DND-41 (cell line): ENCODE results near the gene CS.

Experiments
- ATAC-seq: fragments of 200-7000 bp; cut with Tn5 transposase; 3 replicates; pipeline ENCODE4 v1.9.1; 2021; ENCODE audit warnings: low read depth; ENCODE audit not compliant: insufficient read depth
- DNase-seq: peaks from one replicate; pipeline ENCODE4 v3.0.0-alpha.2; 2020
- H2AFZ ChIP-seq: 2 replicates; pipeline ENCODE4 v1.6.0; 2012; ENCODE audit warnings: low read depth, low read length
- H3K27ac ChIP-seq: 2 replicates; pipeline ENCODE4 v1.5.1; 2012; ENCODE audit warnings: low read length, inconsistent platforms
- H3K27me3 ChIP-seq: fragments of 200-600 bp; sonication (generic); 2 replicates; pipeline ENCODE4 v1.6.0; 2012; ENCODE audit warnings: low read length, mild to moderate bottlenecking, inconsistent platforms; ENCODE audit not compliant: insufficient read depth, poor library complexity
- H3K36me3 ChIP-seq: 2 replicates; pipeline ENCODE4 v1.5.1; 2012; ENCODE audit warnings: low read length, inconsistent platforms; ENCODE audit not compliant: insufficient read depth
- H3K4me1 ChIP-seq: 2 replicates; pipeline ENCODE4 v1.5.1; 2012; ENCODE audit warnings: mild to moderate bottlenecking, low read length; ENCODE audit not compliant: insufficient read depth
- H3K4me2 ChIP-seq: 2 replicates; pipeline ENCODE4 v1.6.0; 2012; ENCODE audit warnings: mild to moderate bottlenecking, moderate library complexity, low read length, inconsistent platforms; ENCODE audit not compliant: insufficient read depth
- H3K4me3 ChIP-seq, 2 experiments: fragments of 200-600 bp in 1 of 2; shearing (Covaris generic) in 1 of 2; 2 replicates each; pipeline ENCODE4 v1.5.1; 2012 to 2016; ENCODE audit warnings: inconsistent platforms in 2 of 2, low read length in 2 of 2, mild to moderate bottlenecking in 2 of 2, low read depth in 1 of 2, moderate library complexity in 1 of 2
- H3K79me2 ChIP-seq: 2 replicates; pipeline ENCODE4 v1.6.0; 2012; ENCODE audit warnings: low read length, inconsistent platforms; ENCODE audit not compliant: insufficient read depth
- H3K9ac ChIP-seq: 2 replicates; pipeline ENCODE4 v1.6.0; 2012; ENCODE audit warnings: low read depth, mild to moderate bottlenecking, inconsistent platforms, low read length, moderate library complexity
- H3K9me3 ChIP-seq: 2 replicates; pipeline ENCODE4 v1.5.1; 2012; ENCODE audit warnings: low read length, moderate library complexity, mild to moderate bottlenecking, inconsistent platforms; ENCODE audit not compliant: insufficient read depth, severe bottlenecking
- H4K20me1 ChIP-seq: 2 replicates; pipeline ENCODE4 v1.6.0; 2012; ENCODE audit warnings: low read length; ENCODE audit not compliant: insufficient read depth
- EZH2 ChIP-seq: IDR thresholded peaks from 3 replicates; pipeline ENCODE4 v1.6.1; 2012; ENCODE audit warnings: borderline replicate concordance, low read depth, mild to moderate bottlenecking, moderate library complexity, low read length, inconsistent platforms; ENCODE audit not compliant: severe bottlenecking
- TF ChIP-seq, protein P1 (sequence below): IDR thresholded peaks from 2 replicates; pipeline ENCODE4 v1.5.1; 2012; ENCODE audit warnings: borderline replicate concordance, low read length, moderate library complexity, mild to moderate bottlenecking; ENCODE audit not compliant: poor library complexity, severe bottlenecking; ENCODE audit errors: extremely low read depth

CS gene

DNA sequence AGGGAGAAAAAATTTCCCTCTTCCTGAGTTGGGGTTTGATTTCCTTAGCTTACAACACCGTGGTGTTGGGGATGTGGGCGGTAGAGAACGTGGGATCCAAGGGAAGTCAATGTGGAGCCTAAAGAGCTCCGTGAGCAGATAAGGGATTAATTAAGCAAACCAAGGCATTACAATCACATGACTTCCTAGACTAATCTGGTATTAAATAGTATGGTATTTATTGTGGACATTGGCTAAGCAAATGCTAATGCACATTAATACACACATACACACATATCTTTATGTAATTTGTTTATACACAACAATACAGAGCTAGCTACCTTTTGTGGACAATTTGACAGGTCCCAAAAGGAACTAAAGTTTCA is 77.6 kb downstream of the CS start:
- H3K4me3 ChIP-seq = peak overlapping the region; percentile 72 to 78; a peak in 3 of 4 replicates

GRCh38 chr12:56221757-56222530 is 78.2 kb downstream of the CS start, which contains the start of gene RNF41:
Gene RNF41 (minus strand): TSS chr12:56221922. CDS start chr12:56214047, 7,875 bp downstream.
- Histone ChIP-seq H3K79me2 (peaks cover 58% of the 10 kb centered on the region), H3K4me2 (peak within 1 kb of the TSS; percentile 97), H3K4me3 (peak within 1 kb of the TSS; percentile 72 to 78), H3K9ac (peak within 1 kb of the TSS; percentile 67), H3K9me3 (no peaks in the 10 kb centered on the region), H3K27me3 (no peaks in the 10 kb centered on the region), H3K27ac (peak within 1 kb of the TSS; percentile 85), H2AFZ (peak within 1 kb of the TSS; percentile 87), H4K20me1 (peaks cover 6% of the 10 kb centered on the region; the same call in 1 of the 2 replicates), H3K4me1 (peaks cover 54% of the 10 kb centered on the region), H3K36me3 (peaks cover 15% of the 10 kb centered on the region)
- TF ChIP-seq, protein P1, sequence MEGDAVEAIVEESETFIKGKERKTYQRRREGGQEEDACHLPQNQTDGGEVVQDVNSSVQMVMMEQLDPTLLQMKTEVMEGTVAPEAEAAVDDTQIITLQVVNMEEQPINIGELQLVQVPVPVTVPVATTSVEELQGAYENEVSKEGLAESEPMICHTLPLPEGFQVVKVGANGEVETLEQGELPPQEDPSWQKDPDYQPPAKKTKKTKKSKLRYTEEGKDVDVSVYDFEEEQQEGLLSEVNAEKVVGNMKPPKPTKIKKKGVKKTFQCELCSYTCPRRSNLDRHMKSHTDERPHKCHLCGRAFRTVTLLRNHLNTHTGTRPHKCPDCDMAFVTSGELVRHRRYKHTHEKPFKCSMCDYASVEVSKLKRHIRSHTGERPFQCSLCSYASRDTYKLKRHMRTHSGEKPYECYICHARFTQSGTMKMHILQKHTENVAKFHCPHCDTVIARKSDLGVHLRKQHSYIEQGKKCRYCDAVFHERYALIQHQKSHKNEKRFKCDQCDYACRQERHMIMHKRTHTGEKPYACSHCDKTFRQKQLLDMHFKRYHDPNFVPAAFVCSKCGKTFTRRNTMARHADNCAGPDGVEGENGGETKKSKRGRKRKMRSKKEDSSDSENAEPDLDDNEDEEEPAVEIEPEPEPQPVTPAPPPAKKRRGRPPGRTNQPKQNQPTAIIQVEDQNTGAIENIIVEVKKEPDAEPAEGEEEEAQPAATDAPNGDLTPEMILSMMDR = peak; percentile 40
- no peak for TF ChIP-seq EZH2
- DNase-seq (peak; percentile 93), ATAC-seq (peak; percentile 77)

More for the DNA sequence above, 77.6 kb downstream of the CS start:
- TF ChIP-seq, protein P1 = no peak
- TF ChIP-seq EZH2 = no peak
- Histone ChIP-seq H3K4me1 (peaks cover 54% of the 10 kb centered on the region), H4K20me1 (peaks cover 4% of the 10 kb centered on the region; the same call in 1 of the 2 replicates), H3K27ac (peak overlapping the region; percentile 85), H2AFZ (peak overlapping the region; percentile 87), H3K79me2 (peaks cover 56% of the 10 kb centered on the region), H3K27me3 (no peaks in the 10 kb centered on the region), H3K4me2 (peak overlapping the region; percentile 97), H3K9ac (peak overlapping the region; percentile 67), H3K36me3 (peaks cover 18% of the 10 kb centered on the region), H3K9me3 (no peaks in the 10 kb centered on the region)
- no peak for ATAC-seq
- DNase-seq = no peak
